Activated CD8-positive, alpha-beta memory T cell treated with anti-CD3 and anti-CD28 coated beads, Interleukin-2, amount 10 ng/mL, durations not matched to agents 7 days and 5 days (primary cell): ENCODE measurements around the gene IFNA7. TPM values are rescaled to one million over a fixed set of nuclear protein-coding genes. Genes with fewer than 3 reads are reported as not detected.
"Not testable (repeated sequence)": the region's sequence is repeated elsewhere in the genome, so short reads cannot be mapped to it uniquely, and the experiment has no call there.

Experiments used
- ATAC-seq: fragments of 150-1000 bp; cut with Tn5 transposase; one replicate; pipeline ENCODE4 v1.10.0; 2021; ENCODE audit warnings: moderate library complexity
- CTCF ChIA-PET: fragments of 350-600 bp; sonication (Branson Sonifier 250); formaldehyde crosslinking; loops from one replicate; lab custom pipeline; 2021; ENCODE audit warnings: antibody characterized with exemption; lab: Charles Lee
- DNase-seq: peaks from one replicate; pipeline ENCODE4 v3.0.0-alpha.2; 2020
- H3K27ac Mint-ChIP-seq: one replicate; pipeline ENCODE4 v1.8.0; 2021; ENCODE audit warnings: mild to moderate bottlenecking, mixed read lengths
- H3K27me3 Mint-ChIP-seq: one replicate; pipeline ENCODE4 v1.8.0; 2021; ENCODE audit warnings: mixed read lengths
- H3K36me3 Mint-ChIP-seq: one replicate; pipeline ENCODE4 v1.8.0; 2021; ENCODE audit warnings: mild to moderate bottlenecking, mixed read lengths
- H3K4me1 Mint-ChIP-seq: one replicate; pipeline ENCODE4 v1.8.0; 2021; ENCODE audit warnings: mixed read lengths
- H3K4me3 Mint-ChIP-seq: one replicate; pipeline ENCODE4 v1.8.0; 2021; ENCODE audit warnings: mild to moderate bottlenecking, moderate library complexity, mixed read lengths
- H3K9me3 Mint-ChIP-seq: one replicate; pipeline ENCODE4 v1.8.0; 2022; ENCODE audit warnings: low read depth, mixed read lengths
- total RNA-seq, 2 experiments: library from RNA; stranded (reverse); gene quantifications; one replicate each; pipeline ENCODE4 v1.2.3, GENCODE V29; 2021

Gene IFNA7
- total RNA-seq: not detected

DNA sequence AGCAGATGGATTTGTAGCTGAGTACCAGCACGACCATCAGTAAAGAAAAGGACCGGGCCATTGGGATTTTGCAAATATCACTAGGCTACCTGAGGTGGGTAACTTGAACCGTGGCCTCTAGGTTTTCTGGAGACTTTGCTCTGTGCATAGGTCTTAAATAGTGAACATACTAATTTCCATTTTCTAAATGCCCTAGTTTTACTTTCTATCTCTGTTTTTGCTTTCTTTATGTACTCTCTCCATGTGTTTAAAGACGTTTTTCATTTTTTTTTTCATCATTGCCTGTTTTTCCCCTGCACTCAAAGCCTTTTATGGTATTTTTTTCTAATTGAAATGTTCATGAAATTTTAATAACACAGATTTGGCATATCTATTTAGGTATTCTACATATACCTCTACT is at the start of gene IFNA7:
IFNA7 (minus strand) TSS at position 101 of the 400 bp plus-strand sequence; CDS start at position 61, 40 bp downstream.
- H3K36me3 Mint-ChIP-seq, H3K4me1 Mint-ChIP-seq, H3K9me3 Mint-ChIP-seq, H3K4me3 Mint-ChIP-seq, H3K27ac Mint-ChIP-seq, ATAC-seq, DNase-seq: not testable (repeated sequence)
- H3K27me3 Mint-ChIP-seq: peaks cover 45% of the 10 kb centered on the region
- CTCF ChIA-PET: interaction anchor here (1.8 kb wide), 1 partner anchor 8 kb away, joined by 3 read pairs; no protein-coding TSS in a partner anchor

GRCh38 chr9:21251638-21252037 is 49.6 kb upstream of the IFNA7 start:
- Mint-ChIP-seq H3K9me3 (no peaks in the 10 kb centered on the region), H3K4me3 (no peak overlapping the region), H3K4me1 (peaks cover 4% of the 10 kb centered on the region), H3K36me3 (no peaks in the 10 kb centered on the region), H3K27ac (no peak overlapping the region), H3K27me3 (peaks cover 45% of the 10 kb centered on the region)
- no peak for DNase-seq
- CTCF ChIA-PET: interaction anchor here (0.6 to 3.3 kb wide), 6 partner anchors 11 to 162 kb away, joined by 3 to 16 read pairs (median 7); partner anchors contain the start of gene IFNA14
- ATAC-seq: no peak

DNA sequence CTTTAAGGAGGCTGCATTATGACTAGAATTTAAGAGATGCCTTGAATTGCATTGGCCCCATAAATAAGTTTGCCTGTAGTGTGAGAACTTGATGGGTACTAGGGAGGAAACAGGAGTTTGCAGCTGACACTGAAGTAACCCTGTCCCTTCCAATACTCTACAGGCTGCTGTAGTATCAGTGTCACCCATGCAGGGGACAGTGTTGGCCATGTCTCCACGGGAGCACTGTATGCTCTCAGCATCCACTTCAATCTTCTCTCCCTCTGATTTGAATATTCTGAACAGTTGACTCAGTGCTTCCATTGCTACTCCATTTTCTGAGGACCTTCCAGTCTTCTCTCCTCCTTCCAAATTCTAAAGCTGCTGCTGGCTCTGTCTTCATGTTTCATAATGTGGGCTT is 49.2 kb upstream of the IFNA7 start:
- CTCF ChIA-PET: interaction anchor here (0.6 to 3.3 kb wide), 5 partner anchors 11 to 102 kb away, joined by 3 to 16 read pairs (median 9); partner anchors contain the start of gene IFNA14
- Mint-ChIP-seq H3K4me1 (peaks cover 4% of the 10 kb centered on the region), H3K27me3 (peaks cover 41% of the 10 kb centered on the region), H3K36me3 (no peaks in the 10 kb centered on the region), H3K9me3 (no peaks in the 10 kb centered on the region), H3K4me3 (no peak overlapping the region), H3K27ac (no peak overlapping the region)
- ATAC-seq (no peak), DNase-seq (no peak)

- Mint-ChIP-seq H3K27ac (no peak overlapping the region), H3K9me3 (no peaks in the 10 kb centered on the region), H3K27me3 (peaks cover 40% of the 10 kb centered on the region), H3K36me3 (no peaks in the 10 kb centered on the region), H3K4me3 (no peak overlapping the region), H3K4me1 (peaks cover 6% of the 10 kb centered on the region)
- CTCF ChIA-PET: no interaction called here
- ATAC-seq (no peak), DNase-seq (no peak)
These were observed 42.8 kb upstream of the IFNA7 start for GRCh38 chr9:21244836-21245235.

GRCh38 chr9:21239911-21240310 is 37.9 kb upstream of the IFNA7 start, which contains the start of gene IFNA14:
Gene IFNA14, minus strand, starts transcription at chr9:21240005. Its CDS starts 70 bp downstream, at chr9:21239935.
- DNase-seq: no peak
- no peak within 1 kb of the TSS for H3K4me3 Mint-ChIP-seq
- no peak for ATAC-seq
- CTCF ChIA-PET: interaction anchor here (1.6 kb wide), 1 partner anchor 13 kb away, joined by 9 read pairs; no protein-coding TSS in a partner anchor
- H3K36me3 Mint-ChIP-seq: no peaks in the 10 kb centered on the region
- no peaks in the 10 kb centered on the region for H3K9me3 Mint-ChIP-seq
- peaks cover 9% of the 10 kb centered on the region for H3K4me1 Mint-ChIP-seq
- H3K27me3 Mint-ChIP-seq: peaks cover 46% of the 10 kb centered on the region
- H3K27ac Mint-ChIP-seq: no peak within 1 kb of the TSS

- not testable (repeated sequence) for H3K27ac Mint-ChIP-seq, DNase-seq, H3K4me1 Mint-ChIP-seq, H3K9me3 Mint-ChIP-seq, H3K36me3 Mint-ChIP-seq, ATAC-seq, H3K4me3 Mint-ChIP-seq
- peaks cover 23% of the 10 kb centered on the region for H3K27me3 Mint-ChIP-seq
- CTCF ChIA-PET: interaction anchor here (0.7 to 2.1 kb wide), 20 partner anchors 16 to 554 kb away, joined by 3 to 16 read pairs (median 4); no protein-coding TSS in a partner anchor
These were observed 34.3 kb upstream of the IFNA7 start for GRCh38 chr9:21236360-21236714.

- peaks cover 18% of the 10 kb centered on the region for H3K27me3 Mint-ChIP-seq
- DNase-seq (peak; percentile 51), ATAC-seq (peak; percentile 64)
- H3K4me3 Mint-ChIP-seq: peak overlapping the region; percentile 3
- not testable (repeated sequence) for H3K36me3 Mint-ChIP-seq, H3K27ac Mint-ChIP-seq, H3K9me3 Mint-ChIP-seq, H3K4me1 Mint-ChIP-seq
- CTCF ChIA-PET: interaction anchor here (0.7 to 2.1 kb wide), 22 partner anchors 17 to 555 kb away, joined by 3 to 16 read pairs (median 4); no protein-coding TSS in a partner anchor
These were observed 33.7 kb upstream of the IFNA7 start for GRCh38 chr9:21235468-21236359.

GRCh38 chr9:21234153-21234687 is 32.2 kb upstream of the IFNA7 start:
- DNase-seq (no peak), ATAC-seq (no peak)
- Mint-ChIP-seq H3K4me3 (no peak overlapping the region), H3K9me3 (no peaks in the 10 kb centered on the region), H3K27me3 (peaks cover 16% of the 10 kb centered on the region), H3K27ac (no peak overlapping the region), H3K36me3 (no peaks in the 10 kb centered on the region), H3K4me1 (peaks cover 6% of the 10 kb centered on the region)
- CTCF ChIA-PET: interaction anchor here (1.1 to 2.1 kb wide), 4 partner anchors 18 to 81 kb away, joined by 5 to 16 read pairs (median 6); no protein-coding TSS in a partner anchor

DNA sequence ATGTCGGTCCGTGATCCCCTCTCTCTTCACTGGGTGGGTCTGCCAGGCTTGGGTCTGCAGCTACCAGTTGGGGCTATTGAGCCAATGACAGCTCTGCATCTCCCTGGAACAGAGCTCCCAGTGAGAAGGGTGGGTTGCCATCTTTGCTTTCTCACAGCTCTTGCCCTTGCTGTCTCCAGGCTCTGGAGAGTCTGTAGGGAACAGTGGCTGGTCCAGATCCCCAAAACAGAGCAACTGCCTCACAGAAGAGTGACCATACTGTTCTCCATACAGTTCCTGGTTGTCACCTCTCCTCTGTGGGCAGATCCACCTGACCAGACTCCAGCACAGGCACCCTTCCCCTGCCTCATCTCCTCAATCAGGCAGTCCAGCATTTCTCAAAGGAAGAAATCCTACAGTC is 31.3 kb upstream of the IFNA7 start:
- H3K36me3 Mint-ChIP-seq: no peaks in the 10 kb centered on the region
- ATAC-seq (no peak), DNase-seq (no peak)
- no peaks in the 10 kb centered on the region for H3K9me3 Mint-ChIP-seq
- H3K27ac Mint-ChIP-seq: no peak overlapping the region
- CTCF ChIA-PET: no interaction called here
- H3K4me1 Mint-ChIP-seq: peaks cover 6% of the 10 kb centered on the region
- H3K27me3 Mint-ChIP-seq: peaks cover 12% of the 10 kb centered on the region
- H3K4me3 Mint-ChIP-seq: no peak overlapping the region

GRCh38 chr9:21228122-21228521 is 26.1 kb upstream of the IFNA7 start, which contains the start of gene IFNA17:
Gene IFNA17, minus strand, starts transcription at chr9:21228222. Its CDS starts 49 bp downstream, at chr9:21228173.
- Mint-ChIP-seq H3K4me1 (peaks cover 2% of the 10 kb centered on the region), H3K4me3 (no peak within 1 kb of the TSS), H3K36me3 (no peaks in the 10 kb centered on the region), H3K9me3 (no peaks in the 10 kb centered on the region), H3K27ac (no peak within 1 kb of the TSS), H3K27me3 (peaks cover 12% of the 10 kb centered on the region)
- DNase-seq: no peak
- no peak for ATAC-seq
- CTCF ChIA-PET: interaction anchor here (1.1 to 1.2 kb wide), 2 partner anchors 68 to 168 kb away, joined by 3 to 4 read pairs; no protein-coding TSS in a partner anchor

GRCh38 chr9:21217211-21217610 is 15.2 kb upstream of the IFNA7 start, which contains the start of gene IFNA16:
Gene IFNA16, minus strand, starts transcription at chr9:21217311. Its CDS starts 6 bp downstream, at chr9:21217305.
- CTCF ChIA-PET, ATAC-seq, H3K4me1 Mint-ChIP-seq, H3K9me3 Mint-ChIP-seq, H3K36me3 Mint-ChIP-seq, H3K27ac Mint-ChIP-seq, H3K4me3 Mint-ChIP-seq, DNase-seq: not testable (repeated sequence)
- peaks cover 55% of the 10 kb centered on the region for H3K27me3 Mint-ChIP-seq

GRCh38 chr9:21213411-21214326 is 11.7 kb upstream of the IFNA7 start:
- not testable (repeated sequence) for DNase-seq, H3K4me1 Mint-ChIP-seq, H3K36me3 Mint-ChIP-seq, H3K9me3 Mint-ChIP-seq, H3K27ac Mint-ChIP-seq, H3K4me3 Mint-ChIP-seq
- CTCF ChIA-PET: interaction anchor here (1.0 to 2.6 kb wide), 6 partner anchors 17 to 182 kb away, joined by 3 to 12 read pairs (median 5); no protein-coding TSS in a partner anchor
- peak; percentile 42 for ATAC-seq
- peaks cover 33% of the 10 kb centered on the region for H3K27me3 Mint-ChIP-seq
